Fibroblast of lung (primary cell): ENCODE data around the gene FKBP10. TPM values are rescaled to one million over a fixed set of nuclear protein-coding genes. Genes with fewer than 3 reads are reported as not detected.

Experiments
- DNase-seq, 2 donors: peaks; one replicate each; pipeline versions ENCODE4 v3.0.0 to v3.0.0-alpha.2; 2010; ENCODE audit warnings: low read depth in 2 of 2
- H2AFZ ChIP-seq: 2 replicates; pipeline ENCODE4 v1.5.1; 2012; ENCODE audit warnings: low read length, control low read depth, inconsistent platforms
- H3K27ac ChIP-seq: 2 replicates; pipeline ENCODE4 v1.5.1; 2011; ENCODE audit warnings: low read length, control low read depth; ENCODE audit not compliant: insufficient read depth
- H3K27me3 ChIP-seq: 2 replicates; pipeline ENCODE4 v1.5.1; 2011; ENCODE audit warnings: mild to moderate bottlenecking, low read length; ENCODE audit not compliant: control insufficient read depth, insufficient read depth
- H3K36me3 ChIP-seq: 2 replicates; pipeline ENCODE4 v1.5.1; 2011; ENCODE audit warnings: low read length; ENCODE audit not compliant: control insufficient read depth, insufficient read depth
- H3K4me1 ChIP-seq: 2 replicates; pipeline ENCODE4 v1.5.1; 2011; ENCODE audit warnings: low read length; ENCODE audit not compliant: control insufficient read depth, insufficient read depth; ENCODE audit errors: extremely low read depth
- H3K4me2 ChIP-seq: 2 replicates; pipeline ENCODE4 v1.5.1; 2011; ENCODE audit warnings: low read length, control low read depth; ENCODE audit not compliant: insufficient read depth; ENCODE audit errors: extremely low read depth
- H3K4me3 ChIP-seq, 4 experiments: fragments of 200-600 bp in 1 of 4; sonication (generic) in 1 of 4; replicated peaks in 1 of 4; 2 replicates each; pipeline ENCODE4 v1.5.1; 2011 to 2016; ENCODE audit warnings: low read length in 4 of 4, low read depth in 3 of 4, mild to moderate bottlenecking in 3 of 4, control low read depth in 2 of 4, inconsistent platforms in 1 of 4, mixed read lengths in 1 of 4; ENCODE audit not compliant: insufficient read depth in 1 of 4; ENCODE audit errors: control extremely low read depth in 1 of 4
- H3K79me2 ChIP-seq: 2 replicates; pipeline ENCODE4 v1.5.1; 2012; ENCODE audit warnings: mild to moderate bottlenecking, low read length, inconsistent platforms; ENCODE audit not compliant: control insufficient read depth, insufficient read depth
- H3K9ac ChIP-seq: 2 replicates; pipeline ENCODE4 v1.5.1; 2011; ENCODE audit warnings: mild to moderate bottlenecking, low read length, control low read depth; ENCODE audit not compliant: insufficient read depth
- H3K9me3 ChIP-seq: 2 replicates; pipeline ENCODE4 v1.5.1; 2012; ENCODE audit warnings: low read depth, low read length; ENCODE audit not compliant: control insufficient read depth, insufficient read depth
- H4K20me1 ChIP-seq: 2 replicates; pipeline ENCODE4 v1.5.1; 2011; ENCODE audit warnings: low read length; ENCODE audit not compliant: control insufficient read depth, insufficient read depth; ENCODE audit errors: extremely low read depth
- EZH2 ChIP-seq: IDR thresholded peaks from 2 replicates; pipeline ENCODE4 v1.5.1; 2012; ENCODE audit warnings: low read length, control low read depth, mild to moderate bottlenecking; ENCODE audit errors: missing control alignments
- polyA plus RNA-seq, 2 donors: library from polyadenylated mRNA; depleted of rRNA in 1 of 2; stranded (reverse) in 1 of 2; unstranded in 1 of 2; fragments of >200 nt; gene quantifications; 2 replicates each; pipeline ENCODE4 v1.2.1, GENCODE V29; 2011 to 2012; ENCODE audit warnings: missing spikeins in 1 of 2
- total RNA-seq: library from RNA; depleted of rRNA; stranded (reverse); fragments of >200 nt; gene quantifications from 2 replicates; pipeline ENCODE4 v1.2.1, GENCODE V29; 2014
- TF ChIP-seq, protein P1 (sequence below), 2 donors: IDR thresholded peaks in 1 of 2; conservative IDR thresholded peaks in 1 of 2; 1 replicate in 1 of 2; 2 replicates in 1 of 2; pipeline ENCODE4 v1.5.1; 2011 to 2012; ENCODE audit warnings: low read length in 2 of 2, control low read depth in 1 of 2, inconsistent platforms in 1 of 2, low read depth in 1 of 2, mild to moderate bottlenecking in 1 of 2

The FKBP10 gene
- total and polyA plus RNA-seq, 2 donors (not counting 1 experiment from before 2014, with no cell fraction given), result 182 to 242 TPM

DNA sequence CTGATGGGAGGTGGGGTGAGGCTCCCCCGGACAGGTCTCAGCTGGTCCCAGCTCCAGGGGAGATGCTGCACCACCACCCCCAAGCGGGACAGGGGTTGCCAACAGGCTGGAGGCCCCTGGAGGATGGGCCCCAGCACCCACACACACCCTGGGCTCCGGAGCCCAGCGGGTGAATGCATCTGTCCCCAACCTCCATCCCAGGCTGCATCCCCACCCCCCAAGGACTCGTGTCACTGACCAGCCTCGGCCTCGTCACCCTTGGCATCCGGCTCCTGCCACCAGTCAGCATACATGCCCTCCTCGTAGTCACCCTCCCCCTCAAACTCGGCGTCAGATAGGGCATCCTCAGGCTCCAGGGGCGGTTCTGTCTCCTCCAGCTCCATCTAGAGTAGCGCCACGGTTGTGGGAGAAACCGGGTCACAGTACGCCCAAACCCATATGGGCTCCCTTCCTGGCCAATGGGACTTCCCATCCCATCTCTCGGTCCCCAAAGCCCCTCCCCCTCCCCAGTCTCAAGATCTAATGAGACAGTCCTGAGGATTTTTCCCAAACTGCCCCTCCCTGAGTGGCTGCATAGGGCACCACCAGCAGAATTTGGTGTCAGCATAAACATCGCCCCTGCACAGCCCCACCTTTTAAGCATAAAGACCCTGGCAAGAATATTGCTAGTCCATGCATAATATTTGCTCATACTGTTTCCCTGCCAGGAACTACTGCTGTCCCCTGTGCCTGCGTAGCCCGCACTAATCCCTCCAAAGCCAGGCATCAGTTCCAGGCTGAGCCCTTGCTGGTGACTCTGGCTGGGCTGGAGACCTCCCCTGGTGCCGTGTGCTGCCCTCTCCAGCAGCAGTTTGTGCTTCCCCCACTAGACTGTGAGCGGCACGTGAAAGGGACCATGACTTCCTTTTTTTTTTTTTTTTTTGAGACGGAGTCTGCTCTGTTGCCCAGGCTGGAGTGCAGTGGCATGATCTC lies 9.5 kb upstream of the FKBP10 start:
- no peaks in the 10 kb centered on the region for H4K20me1 ChIP-seq
- H3K4me3 ChIP-seq, result no peak overlapping the region
- H2AFZ ChIP-seq, result no peak overlapping the region
- peaks cover 3% of the 10 kb centered on the region for H3K4me1 ChIP-seq
- no peak for DNase-seq
- H3K4me2 ChIP-seq, result no peak overlapping the region
- H3K27me3 ChIP-seq, result no peaks in the 10 kb centered on the region
- no peak overlapping the region for H3K27ac ChIP-seq
- H3K9ac ChIP-seq, result no peak overlapping the region
- H3K9me3 ChIP-seq, result no peaks in the 10 kb centered on the region
- no peak for TF ChIP-seq EZH2
- TF ChIP-seq, protein P1, sequence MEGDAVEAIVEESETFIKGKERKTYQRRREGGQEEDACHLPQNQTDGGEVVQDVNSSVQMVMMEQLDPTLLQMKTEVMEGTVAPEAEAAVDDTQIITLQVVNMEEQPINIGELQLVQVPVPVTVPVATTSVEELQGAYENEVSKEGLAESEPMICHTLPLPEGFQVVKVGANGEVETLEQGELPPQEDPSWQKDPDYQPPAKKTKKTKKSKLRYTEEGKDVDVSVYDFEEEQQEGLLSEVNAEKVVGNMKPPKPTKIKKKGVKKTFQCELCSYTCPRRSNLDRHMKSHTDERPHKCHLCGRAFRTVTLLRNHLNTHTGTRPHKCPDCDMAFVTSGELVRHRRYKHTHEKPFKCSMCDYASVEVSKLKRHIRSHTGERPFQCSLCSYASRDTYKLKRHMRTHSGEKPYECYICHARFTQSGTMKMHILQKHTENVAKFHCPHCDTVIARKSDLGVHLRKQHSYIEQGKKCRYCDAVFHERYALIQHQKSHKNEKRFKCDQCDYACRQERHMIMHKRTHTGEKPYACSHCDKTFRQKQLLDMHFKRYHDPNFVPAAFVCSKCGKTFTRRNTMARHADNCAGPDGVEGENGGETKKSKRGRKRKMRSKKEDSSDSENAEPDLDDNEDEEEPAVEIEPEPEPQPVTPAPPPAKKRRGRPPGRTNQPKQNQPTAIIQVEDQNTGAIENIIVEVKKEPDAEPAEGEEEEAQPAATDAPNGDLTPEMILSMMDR (conservative IDR thresholded peaks at IDR 0.05 in 1 of 2, IDR thresholded peaks at IDR 0.05 in 1 of 2; ENCODE audit: low read depth in 1 of 2, low read length in 2 of 2), result no peak
- H3K36me3 ChIP-seq, result peaks cover 7% of the 10 kb centered on the region
- no peaks in the 10 kb centered on the region for H3K79me2 ChIP-seq

DNA sequence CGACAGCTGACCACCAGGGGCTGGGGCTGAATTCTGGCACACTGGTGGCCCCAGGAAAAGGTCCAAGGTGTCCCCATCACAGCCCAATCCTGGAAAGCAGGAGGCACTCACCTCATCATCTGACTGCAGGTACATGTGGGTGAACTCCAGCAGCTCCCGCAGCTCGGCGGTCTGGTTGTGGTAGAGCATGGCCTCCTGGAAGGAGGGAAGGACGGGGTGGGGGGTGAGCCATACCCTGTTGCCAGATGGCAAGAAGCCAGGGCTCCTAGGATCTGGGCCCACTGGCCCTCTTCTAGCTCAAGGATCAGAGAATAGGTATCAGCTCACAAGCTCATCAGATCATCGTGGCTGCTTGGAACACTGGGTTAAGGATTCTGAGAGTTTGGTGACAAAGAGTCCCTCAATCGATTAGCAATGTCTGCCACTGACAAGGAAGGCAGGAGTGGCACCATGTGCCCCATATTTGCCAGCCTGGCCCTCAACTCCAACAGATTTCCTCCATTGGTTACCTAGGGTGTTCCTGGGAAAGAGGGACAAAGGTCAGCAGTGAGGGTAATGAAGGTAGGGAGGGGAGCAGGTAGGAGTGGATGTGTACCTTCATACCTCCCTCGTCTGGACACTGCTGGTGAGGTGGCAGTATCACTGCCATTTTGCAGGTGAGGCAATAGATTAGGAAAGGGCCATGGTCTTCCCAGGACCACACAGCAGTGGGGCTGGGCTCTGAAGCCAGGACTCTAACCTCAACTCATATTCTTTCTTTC lies 5.9 kb upstream of the FKBP10 start:
- Histone ChIP-seq H3K27me3 (no peaks in the 10 kb centered on the region), H3K27ac (no peak overlapping the region), H3K36me3 (peaks cover 10% of the 10 kb centered on the region), H3K9me3 (no peaks in the 10 kb centered on the region), H2AFZ (no peak overlapping the region), H3K9ac (no peak overlapping the region), H3K4me1 (peaks cover 8% of the 10 kb centered on the region), H4K20me1 (no peaks in the 10 kb centered on the region), H3K4me2 (no peak overlapping the region), H3K4me3 (no peak overlapping the region), H3K79me2 (peaks cover 11% of the 10 kb centered on the region)
- no peak for TF ChIP-seq EZH2
- TF ChIP-seq, protein P1 (conservative IDR thresholded peaks at IDR 0.05 in 1 of 2, IDR thresholded peaks at IDR 0.05 in 1 of 2; ENCODE audit: low read depth in 1 of 2, low read length in 2 of 2), result no peak
- DNase-seq, result no peak
